HFFc6 (cell line): Measurements from ENCODE around the gene GPN1. TPM values are rescaled to one million over a fixed set of nuclear protein-coding genes. Genes with fewer than 3 reads are reported as not detected.
"Not testable (repeated sequence)": the region's sequence is repeated elsewhere in the genome, so short reads cannot be mapped to it uniquely, and the experiment has no call there.

Source experiments
- DNase-seq: peaks from one replicate; pipeline ENCODE4 v3.0.0-alpha.2; 2018
- H3K27ac Mint-ChIP-seq: 2 replicates; pipeline ENCODE4 v1.8.0; 2020; ENCODE audit warnings: mild to moderate bottlenecking, mixed read lengths
- H3K27me3 Mint-ChIP-seq: 2 replicates; pipeline ENCODE4 v1.8.0; 2021; ENCODE audit warnings: mild to moderate bottlenecking, moderate library complexity, mixed read lengths; ENCODE audit not compliant: insufficient read depth
- H3K36me3 Mint-ChIP-seq: 2 replicates; pipeline ENCODE4 v1.8.0; 2021; ENCODE audit warnings: low read depth, mixed read lengths
- H3K4me1 Mint-ChIP-seq: 2 replicates; pipeline ENCODE4 v1.8.0; 2020; ENCODE audit warnings: low read depth, mixed read lengths
- H3K4me3 Mint-ChIP-seq: 2 replicates; pipeline ENCODE4 v1.8.0; 2020; ENCODE audit warnings: mild to moderate bottlenecking, moderate library complexity, mixed read lengths
- H3K9me3 Mint-ChIP-seq: 2 replicates; pipeline ENCODE4 v1.8.0; 2020; ENCODE audit warnings: mild to moderate bottlenecking, mixed read lengths
- total RNA-seq, 6 experiments: library from RNA; stranded (reverse); fragmentation: NEBNext Ultra II Directional; extraction: Animal tissue kit (Norgen Biotek cat#: 25700); gene quantifications; 2 replicates in 1 of 6; 3 replicates in 5 of 6; pipeline ENCODE4 v1.2.3, GENCODE V29; 2021
- TF ChIP-seq, protein P1 (sequence below): fragments of 200-600 bp; sonication (generic); IDR thresholded peaks from 2 replicates; pipeline ENCODE4 v1.5.0; 2021; ENCODE audit warnings: antibody characterized with exemption, mild to moderate bottlenecking

The GPN1 gene
- total RNA-seq, 6 experiments from 2014 or later: 33.2 to 44.2 (median 39.8) TPM

DNA sequence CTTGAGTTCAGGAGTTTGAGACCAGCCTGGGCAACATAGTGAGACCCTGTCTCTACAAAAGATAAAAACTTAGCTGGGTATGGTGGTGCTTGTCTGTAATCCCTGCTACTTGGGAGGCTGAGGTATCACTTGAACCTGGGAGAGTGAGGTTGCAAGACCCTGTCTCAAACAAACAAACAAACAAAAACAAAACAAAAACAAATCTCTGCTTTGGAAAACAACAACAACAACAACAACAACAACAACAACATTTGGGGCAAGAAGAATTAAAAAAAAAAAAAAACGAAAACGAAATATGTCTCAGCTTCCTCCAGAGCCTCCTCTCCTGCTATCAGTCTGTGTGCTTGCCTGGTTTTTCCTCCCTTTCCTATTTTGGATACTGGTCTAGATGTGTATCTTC is 51.7 kb downstream of the GPN1 start:
- H3K36me3 Mint-ChIP-seq: peaks cover 39% of the 10 kb centered on the region
- peaks cover 2% of the 10 kb centered on the region; the same call in 1 of the 2 replicates for H3K27me3 Mint-ChIP-seq
- DNase-seq: no peak
- no peaks in the 10 kb centered on the region for H3K9me3 Mint-ChIP-seq
- peaks cover 37% of the 10 kb centered on the region for H3K4me1 Mint-ChIP-seq
- H3K27ac Mint-ChIP-seq: peak overlapping the region; percentile 94
- H3K4me3 Mint-ChIP-seq: no peak overlapping the region
- TF ChIP-seq, protein P1, sequence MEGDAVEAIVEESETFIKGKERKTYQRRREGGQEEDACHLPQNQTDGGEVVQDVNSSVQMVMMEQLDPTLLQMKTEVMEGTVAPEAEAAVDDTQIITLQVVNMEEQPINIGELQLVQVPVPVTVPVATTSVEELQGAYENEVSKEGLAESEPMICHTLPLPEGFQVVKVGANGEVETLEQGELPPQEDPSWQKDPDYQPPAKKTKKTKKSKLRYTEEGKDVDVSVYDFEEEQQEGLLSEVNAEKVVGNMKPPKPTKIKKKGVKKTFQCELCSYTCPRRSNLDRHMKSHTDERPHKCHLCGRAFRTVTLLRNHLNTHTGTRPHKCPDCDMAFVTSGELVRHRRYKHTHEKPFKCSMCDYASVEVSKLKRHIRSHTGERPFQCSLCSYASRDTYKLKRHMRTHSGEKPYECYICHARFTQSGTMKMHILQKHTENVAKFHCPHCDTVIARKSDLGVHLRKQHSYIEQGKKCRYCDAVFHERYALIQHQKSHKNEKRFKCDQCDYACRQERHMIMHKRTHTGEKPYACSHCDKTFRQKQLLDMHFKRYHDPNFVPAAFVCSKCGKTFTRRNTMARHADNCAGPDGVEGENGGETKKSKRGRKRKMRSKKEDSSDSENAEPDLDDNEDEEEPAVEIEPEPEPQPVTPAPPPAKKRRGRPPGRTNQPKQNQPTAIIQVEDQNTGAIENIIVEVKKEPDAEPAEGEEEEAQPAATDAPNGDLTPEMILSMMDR: no peak

DNA sequence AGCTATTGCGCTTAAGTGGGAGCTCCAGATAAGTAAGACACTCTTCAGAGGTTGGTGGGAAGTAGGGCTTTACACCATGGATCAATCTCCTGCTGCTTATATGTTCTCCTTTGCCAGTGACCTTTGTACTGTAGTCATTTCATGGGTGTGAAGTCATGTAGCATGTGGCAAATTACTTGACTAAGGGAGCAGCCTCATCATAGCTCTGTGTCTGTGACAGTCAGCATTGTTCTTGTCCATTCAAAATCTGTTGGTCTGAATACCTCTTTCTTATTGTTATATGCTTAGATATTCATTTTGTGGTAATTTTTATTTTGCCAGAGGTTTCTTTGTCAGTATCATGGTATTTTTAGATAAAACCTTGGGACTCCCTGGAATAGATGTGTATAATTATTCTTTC is 53.0 kb downstream of the GPN1 start:
- Mint-ChIP-seq H3K36me3 (peaks cover 34% of the 10 kb centered on the region), H3K4me1 (peaks cover 37% of the 10 kb centered on the region), H3K27ac (peak overlapping the region; percentile 94), H3K27me3 (peaks cover 2% of the 10 kb centered on the region; the same call in 1 of the 2 replicates), H3K4me3 (peak overlapping the region; percentile 60), H3K9me3 (no peaks in the 10 kb centered on the region)
- TF ChIP-seq, protein P1: no peak
- peak; percentile 50 for DNase-seq

DNA sequence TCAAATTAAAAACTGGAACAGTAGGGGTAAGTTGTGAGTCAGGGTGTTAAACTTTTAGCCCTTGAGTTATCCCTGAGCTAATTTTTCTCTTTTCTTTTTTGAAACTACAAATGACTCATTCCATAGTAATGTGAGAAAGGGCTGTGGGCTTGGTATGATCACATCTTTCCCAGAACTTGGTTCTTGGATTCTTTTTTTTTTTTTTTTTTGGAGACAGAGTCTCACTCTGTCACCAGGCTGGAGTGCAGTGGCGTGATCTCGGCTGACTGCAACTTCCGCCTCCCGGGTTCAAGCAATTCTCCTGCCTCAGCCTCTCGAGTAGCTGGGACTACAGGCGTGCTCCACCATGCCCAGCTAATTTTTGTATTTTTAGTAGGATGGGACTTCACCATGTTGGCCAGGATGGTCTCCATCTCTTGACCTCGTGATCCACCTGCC is 53.5 kb downstream of the GPN1 start:
- Mint-ChIP-seq H3K36me3 (peaks cover 34% of the 10 kb centered on the region), H3K4me3 (peak overlapping the region; percentile 60), H3K27ac (peak overlapping the region; percentile 94), H3K4me1 (peaks cover 37% of the 10 kb centered on the region)
- H3K9me3 Mint-ChIP-seq, H3K27me3 Mint-ChIP-seq: not testable (repeated sequence)
- DNase-seq: peak; percentile 88

DNA sequence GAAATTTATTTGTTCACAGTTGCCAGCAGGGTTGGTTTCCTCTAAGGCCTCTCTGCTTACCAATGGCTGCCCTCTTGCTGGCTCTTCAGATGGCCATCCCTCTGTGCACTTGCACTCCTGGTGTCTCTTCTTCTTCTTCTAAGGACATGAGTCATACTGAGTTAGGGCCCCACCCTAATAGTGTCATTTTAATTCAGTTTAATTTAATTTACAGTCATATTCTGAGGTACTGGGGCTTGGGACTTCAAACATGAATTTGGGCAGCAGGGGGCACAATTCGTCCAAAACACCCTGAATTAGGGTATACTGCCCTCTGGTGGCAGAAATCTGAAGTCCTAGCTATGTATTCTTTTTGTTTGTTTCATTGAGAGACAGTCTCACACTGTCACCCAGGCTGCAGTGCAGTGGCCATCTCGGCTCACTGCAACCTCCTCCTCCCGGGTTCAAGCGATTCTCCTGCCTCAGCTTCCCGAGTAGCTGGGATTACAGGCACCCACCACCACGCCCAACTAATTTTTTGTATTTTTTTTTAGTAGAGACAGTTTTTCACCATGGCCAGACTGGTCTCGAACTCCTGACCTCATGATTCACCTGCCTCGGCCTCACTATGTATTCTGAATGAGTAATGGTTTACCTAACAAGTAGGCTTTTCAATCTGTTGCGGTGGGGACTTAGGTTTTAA is 54.7 kb downstream of the GPN1 start:
- H3K9me3 Mint-ChIP-seq: no peaks in the 10 kb centered on the region
- H3K27ac Mint-ChIP-seq: peak overlapping the region; percentile 94

DNA sequence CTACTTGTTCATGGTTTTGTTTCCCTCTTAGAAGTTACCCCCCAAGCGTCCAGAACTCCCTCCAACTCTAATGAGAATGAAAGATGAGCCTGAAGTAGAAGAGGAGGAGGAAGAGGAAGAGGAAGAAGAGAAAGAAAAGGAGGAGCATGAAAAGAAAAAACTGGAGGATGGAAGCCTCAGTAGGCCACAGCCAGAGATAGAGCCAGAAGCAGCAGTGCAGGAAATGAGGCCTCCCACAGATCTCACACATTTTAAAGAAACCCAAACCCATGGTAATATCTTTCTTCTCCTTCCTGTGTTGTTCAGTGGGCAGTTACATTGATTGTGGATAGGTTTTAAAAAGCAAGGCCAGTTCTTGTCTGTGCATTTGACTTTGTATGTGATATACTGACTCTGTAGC is 56.2 kb downstream of the GPN1 start:
- not testable (repeated sequence) for DNase-seq, H3K4me3 Mint-ChIP-seq, H3K27me3 Mint-ChIP-seq, H3K9me3 Mint-ChIP-seq
- H3K4me1 Mint-ChIP-seq: peaks cover 37% of the 10 kb centered on the region
- peak overlapping the region; percentile 31; the same call in 1 of the 2 replicates for H3K27ac Mint-ChIP-seq
- peaks cover 30% of the 10 kb centered on the region for H3K36me3 Mint-ChIP-seq

More for the DNA sequence above, 54.7 kb downstream of the GPN1 start:
- TF ChIP-seq, protein P1: peak; percentile 100
- peaks cover 2% of the 10 kb centered on the region; the same call in 1 of the 2 replicates for H3K27me3 Mint-ChIP-seq
- peaks cover 37% of the 10 kb centered on the region for H3K4me1 Mint-ChIP-seq
- H3K4me3 Mint-ChIP-seq: peak overlapping the region; percentile 50
- peaks cover 30% of the 10 kb centered on the region for H3K36me3 Mint-ChIP-seq
- peak; percentile 91 for DNase-seq

DNA sequence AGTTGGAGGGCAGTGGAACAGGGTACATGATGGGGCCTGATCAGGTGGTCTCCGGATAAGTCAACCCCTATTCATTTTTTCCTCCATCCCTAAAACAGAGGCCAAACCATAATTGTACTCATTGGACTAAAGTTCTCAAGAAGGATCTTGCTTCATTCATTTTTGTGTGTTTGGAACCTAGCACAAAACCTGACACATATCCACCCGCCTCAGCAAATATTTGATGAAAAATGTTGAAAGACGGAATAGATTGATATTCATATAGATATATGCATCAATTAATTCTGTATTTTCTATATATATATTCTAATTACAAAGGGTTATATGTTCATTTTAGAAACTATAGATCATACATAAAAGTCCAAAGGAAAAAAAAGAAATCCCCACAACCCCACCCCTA is 56.7 kb downstream of the GPN1 start:
- TF ChIP-seq, protein P1: no peak
- no peaks in the 10 kb centered on the region for H3K9me3 Mint-ChIP-seq
- H3K4me1 Mint-ChIP-seq: peaks cover 33% of the 10 kb centered on the region
- H3K36me3 Mint-ChIP-seq: peaks cover 28% of the 10 kb centered on the region
- no peak overlapping the region for H3K4me3 Mint-ChIP-seq
- no peak for DNase-seq
- H3K27ac Mint-ChIP-seq: no peak overlapping the region
- H3K27me3 Mint-ChIP-seq: peaks cover 2% of the 10 kb centered on the region; the same call in 1 of the 2 replicates
